ENCODE results near the gene TBC1D25. TPM values are rescaled to one million over a fixed set of nuclear protein-coding genes. Genes with fewer than 3 reads are reported as not detected.

The TBC1D25 gene
- total RNA-seq, 4 donors from 2014 or later: 9.9 to 15.9 (median 12.2) TPM

DNA sequence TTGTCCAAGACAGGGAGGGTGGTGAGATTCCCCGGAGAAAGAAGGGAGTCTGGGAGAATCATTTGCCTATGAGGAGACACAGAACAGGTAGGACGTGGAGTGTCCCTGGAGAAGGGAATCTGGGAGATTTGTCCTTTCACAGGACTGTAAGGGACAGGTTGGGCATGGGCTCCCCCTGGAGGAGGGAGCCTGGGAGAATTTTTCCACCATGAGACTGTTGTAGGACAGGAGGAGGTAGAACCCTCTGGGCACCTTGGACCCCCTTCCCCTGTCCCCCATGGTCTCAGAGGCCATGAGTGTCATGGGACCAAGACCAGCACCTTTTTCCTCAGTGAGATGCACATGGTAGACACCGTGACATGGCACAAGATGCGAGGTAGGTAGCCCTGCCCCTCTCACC lies 28.0 kb upstream of the TBC1D25 start:
- no peaks in the 10 kb centered on the region for H3K9me3 ChIP-seq
- H3K36me3 ChIP-seq: peaks cover 0 to 30% (median 0%) of the 10 kb centered on the region in 3 donors
- WGBS, 2 donors: 69 to 72% methylated on average over 4 of the region's 4 CpGs
- no peak overlapping the region for H3K27ac ChIP-seq
- no peak overlapping the region for H3K4me3 ChIP-seq
- peaks cover 0 to 12% (median 0%) of the 10 kb centered on the region in 4 donors for H3K4me1 ChIP-seq
- DNase-seq (ENCODE audit: low spot score in 2 of 2): no peak
- TF ChIP-seq, protein P1, sequence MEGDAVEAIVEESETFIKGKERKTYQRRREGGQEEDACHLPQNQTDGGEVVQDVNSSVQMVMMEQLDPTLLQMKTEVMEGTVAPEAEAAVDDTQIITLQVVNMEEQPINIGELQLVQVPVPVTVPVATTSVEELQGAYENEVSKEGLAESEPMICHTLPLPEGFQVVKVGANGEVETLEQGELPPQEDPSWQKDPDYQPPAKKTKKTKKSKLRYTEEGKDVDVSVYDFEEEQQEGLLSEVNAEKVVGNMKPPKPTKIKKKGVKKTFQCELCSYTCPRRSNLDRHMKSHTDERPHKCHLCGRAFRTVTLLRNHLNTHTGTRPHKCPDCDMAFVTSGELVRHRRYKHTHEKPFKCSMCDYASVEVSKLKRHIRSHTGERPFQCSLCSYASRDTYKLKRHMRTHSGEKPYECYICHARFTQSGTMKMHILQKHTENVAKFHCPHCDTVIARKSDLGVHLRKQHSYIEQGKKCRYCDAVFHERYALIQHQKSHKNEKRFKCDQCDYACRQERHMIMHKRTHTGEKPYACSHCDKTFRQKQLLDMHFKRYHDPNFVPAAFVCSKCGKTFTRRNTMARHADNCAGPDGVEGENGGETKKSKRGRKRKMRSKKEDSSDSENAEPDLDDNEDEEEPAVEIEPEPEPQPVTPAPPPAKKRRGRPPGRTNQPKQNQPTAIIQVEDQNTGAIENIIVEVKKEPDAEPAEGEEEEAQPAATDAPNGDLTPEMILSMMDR (IDR thresholded peaks at IDR 0.05): peak in 1 of 5 experiments; percentile 5
- TF ChIP-seq EP300 (IDR thresholded peaks at IDR 0.05): no peak
- H3K27me3 ChIP-seq: no peaks in the 10 kb centered on the region

DNA sequence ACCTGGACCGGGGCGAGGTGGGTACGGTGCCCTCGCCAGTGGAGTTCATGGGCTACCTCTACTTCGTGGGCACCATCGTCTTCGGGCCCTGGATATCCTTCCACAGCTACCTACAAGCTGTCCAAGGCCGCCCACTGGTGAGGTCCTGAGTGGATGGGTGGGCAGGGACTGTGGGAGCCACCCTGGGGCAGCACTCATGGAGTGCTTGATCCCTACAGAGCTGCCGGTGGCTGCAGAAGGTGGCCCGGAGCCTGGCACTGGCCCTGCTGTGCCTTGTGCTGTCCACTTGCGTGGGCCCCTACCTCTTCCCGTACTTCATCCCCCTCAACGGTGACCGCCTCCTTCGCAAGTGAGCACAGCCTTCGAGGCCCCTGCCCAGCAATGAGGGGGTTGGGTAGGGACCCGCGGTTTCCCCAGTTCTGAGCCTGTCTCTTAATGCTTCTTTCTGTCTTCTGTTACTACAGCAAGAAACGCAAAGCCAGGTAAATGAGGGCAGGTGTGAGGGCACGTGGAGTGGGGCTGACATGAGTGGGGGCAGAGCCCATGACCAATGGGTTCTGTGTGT lies 27.1 kb upstream of the TBC1D25 start:
- DNase-seq (ENCODE audit: low spot score in 2 of 2): no peak
- TF ChIP-seq, protein P1 (IDR thresholded peaks at IDR 0.05): no peak
- TF ChIP-seq POLR2A (IDR thresholded peaks at IDR 0.05) (no peak), EP300 (IDR thresholded peaks at IDR 0.05) (no peak)
- H3K4me3 ChIP-seq: no peak overlapping the region
- no peak overlapping the region for H3K27ac ChIP-seq
- H3K4me1 ChIP-seq: peaks cover 0 to 12% (median 0%) of the 10 kb centered on the region in 4 donors
- H3K36me3 ChIP-seq: peaks cover 0 to 34% (median 0%) of the 10 kb centered on the region in 3 donors
- H3K9me3 ChIP-seq: no peaks in the 10 kb centered on the region
- WGBS, 2 donors: 88% methylated on average over 19 of the region's 20 CpGs; no CpG with 5 or more reads in 1 of the 2 donors
- no peaks in the 10 kb centered on the region for H3K27me3 ChIP-seq

DNA sequence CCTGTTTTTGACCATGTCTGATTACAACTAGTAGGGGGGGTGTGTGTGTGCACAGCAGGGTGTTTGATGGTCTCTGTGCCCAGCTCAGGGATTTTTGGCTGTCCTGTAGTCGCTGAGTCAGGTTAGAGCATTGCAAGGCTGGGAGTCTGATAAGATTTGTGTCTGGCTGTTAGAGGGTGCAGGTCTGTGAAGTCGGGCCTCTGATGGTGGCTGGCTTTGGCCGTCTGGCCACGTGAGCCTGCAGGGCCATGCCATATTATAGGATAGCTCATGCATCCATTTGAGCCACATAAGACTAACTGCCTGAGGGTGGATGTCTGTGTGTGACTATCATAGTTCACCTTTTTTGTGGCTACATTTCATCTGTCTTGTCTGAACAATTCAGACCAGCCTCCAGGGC lies 25.8 kb upstream of the TBC1D25 start:
- H3K36me3 ChIP-seq: peaks cover 0 to 34% (median 0%) of the 10 kb centered on the region in 3 donors
- TF ChIP-seq, protein P1 (IDR thresholded peaks at IDR 0.05): no peak
- no peak for TF ChIP-seq POLR2A (IDR thresholded peaks at IDR 0.05)
- no peak for TF ChIP-seq EP300 (IDR thresholded peaks at IDR 0.05)
- no peaks in the 10 kb centered on the region for H3K9me3 ChIP-seq
- peaks cover 0 to 8% (median 0%) of the 10 kb centered on the region in 4 donors for H3K4me1 ChIP-seq
- H3K4me3 ChIP-seq: no peak overlapping the region
- no peak overlapping the region for H3K27ac ChIP-seq
- H3K27me3 ChIP-seq: no peaks in the 10 kb centered on the region
- WGBS, 2 donors: 77% methylated on average over 4 of the region's 4 CpGs; no CpG with 5 or more reads in 1 of the 2 donors
- DNase-seq (ENCODE audit: low spot score in 2 of 2): no peak

DNA sequence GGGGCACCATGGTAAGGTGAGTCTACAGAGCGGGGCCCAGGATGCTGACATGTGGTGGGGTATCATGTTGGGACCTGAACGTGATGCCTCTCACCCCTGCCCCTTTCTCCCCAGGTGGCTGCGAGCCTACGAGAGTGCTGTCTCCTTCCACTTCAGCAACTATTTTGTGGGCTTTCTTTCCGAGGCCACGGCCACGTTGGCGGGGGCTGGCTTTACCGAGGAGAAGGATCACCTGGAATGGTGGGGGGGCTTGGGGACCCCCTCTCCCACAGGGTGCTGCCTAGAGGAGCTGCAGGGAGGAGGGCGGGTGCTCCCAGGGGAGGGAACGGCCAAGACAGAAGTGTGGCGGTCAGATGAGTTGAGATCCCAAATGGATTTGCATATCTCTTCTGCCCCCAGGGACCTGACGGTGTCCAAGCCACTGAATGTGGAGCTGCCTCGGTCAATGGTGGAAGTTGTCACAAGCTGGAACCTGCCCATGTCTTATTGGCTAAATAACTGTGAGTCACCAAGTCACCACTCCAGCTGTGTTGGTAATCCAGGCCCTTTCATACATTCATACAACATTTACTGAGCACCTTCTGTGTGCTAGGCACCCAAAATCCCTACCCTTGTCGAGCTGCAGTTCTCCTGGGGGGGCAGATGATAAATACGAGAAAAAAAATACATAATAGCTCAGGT lies 25.2 kb upstream of the TBC1D25 start:
- 89 to 93% methylated on average over 8 to 15 of the region's 16 CpGs for WGBS, 2 donors
- no peak for TF ChIP-seq POLR2A (IDR thresholded peaks at IDR 0.05)
- TF ChIP-seq, protein P1 (IDR thresholded peaks at IDR 0.05): no peak
- no peak for TF ChIP-seq EP300 (IDR thresholded peaks at IDR 0.05)
- DNase-seq (ENCODE audit: low spot score in 2 of 2): no peak

DNA sequence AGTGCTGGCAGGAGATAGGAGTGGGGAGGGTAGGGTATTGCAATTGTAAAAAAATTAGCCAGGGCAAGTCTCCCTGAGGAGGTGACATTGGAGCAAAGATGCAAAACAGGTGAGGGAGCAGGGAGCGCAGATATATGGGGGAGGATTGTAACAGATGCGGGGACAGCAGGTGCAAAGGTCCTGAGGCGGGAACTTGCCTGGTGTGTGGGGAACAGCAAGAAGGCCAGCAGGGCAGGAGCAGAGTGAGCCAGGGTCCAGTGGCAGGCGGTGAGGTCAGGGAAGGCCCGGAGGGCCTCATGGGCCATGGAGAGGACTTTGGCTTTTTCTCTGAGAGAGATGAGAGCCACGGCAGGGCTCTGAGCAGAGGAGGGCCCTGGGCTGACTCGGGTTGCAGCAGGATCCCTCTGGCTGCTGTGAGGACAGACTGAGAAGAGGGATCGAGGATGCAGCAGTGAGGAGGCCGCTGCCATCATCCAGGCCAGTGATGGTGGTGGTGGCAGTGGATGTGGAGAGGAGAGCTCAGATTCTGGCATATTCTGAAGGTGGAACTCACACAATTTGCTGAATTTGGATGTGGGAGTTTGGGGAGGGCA lies 24.6 kb upstream of the TBC1D25 start:
- peaks cover 0 to 2% (median 0%) of the 10 kb centered on the region in 4 donors for H3K4me1 ChIP-seq
- no peak for DNase-seq (ENCODE audit: low spot score in 2 of 2)
- no peak overlapping the region for H3K27ac ChIP-seq
- 81 to 97% methylated on average over 9 of the region's 9 CpGs for WGBS, 2 donors
- no peaks in the 10 kb centered on the region for H3K9me3 ChIP-seq
- H3K4me3 ChIP-seq: no peak overlapping the region
- peaks cover 0 to 34% (median 0%) of the 10 kb centered on the region in 3 donors for H3K36me3 ChIP-seq
- TF ChIP-seq, protein P1 (IDR thresholded peaks at IDR 0.05): no peak
- TF ChIP-seq EP300 (IDR thresholded peaks at IDR 0.05) (no peak), POLR2A (IDR thresholded peaks at IDR 0.05) (no peak)
- H3K27me3 ChIP-seq: no peaks in the 10 kb centered on the region

More for the DNA sequence above, 25.2 kb upstream of the TBC1D25 start:
- Histone ChIP-seq H3K27me3 (no peaks in the 10 kb centered on the region), H3K9me3 (no peaks in the 10 kb centered on the region), H3K36me3 (peaks cover 0 to 34% (median 0%) of the 10 kb centered on the region in 3 donors), H3K4me3 (no peak overlapping the region), H3K4me1 (peaks cover 0 to 8% (median 0%) of the 10 kb centered on the region in 4 donors), H3K27ac (no peak overlapping the region)
